ENCODE measurements around the gene CCNY. TPM values are rescaled to one million over a fixed set of nuclear protein-coding genes. Genes with fewer than 3 reads are reported as not detected.

The CCNY gene
- total and polyA plus RNA-seq, 2 of the 4 experiments (the other 2 are of a cell fraction) = 38.0 to 131 TPM

DNA sequence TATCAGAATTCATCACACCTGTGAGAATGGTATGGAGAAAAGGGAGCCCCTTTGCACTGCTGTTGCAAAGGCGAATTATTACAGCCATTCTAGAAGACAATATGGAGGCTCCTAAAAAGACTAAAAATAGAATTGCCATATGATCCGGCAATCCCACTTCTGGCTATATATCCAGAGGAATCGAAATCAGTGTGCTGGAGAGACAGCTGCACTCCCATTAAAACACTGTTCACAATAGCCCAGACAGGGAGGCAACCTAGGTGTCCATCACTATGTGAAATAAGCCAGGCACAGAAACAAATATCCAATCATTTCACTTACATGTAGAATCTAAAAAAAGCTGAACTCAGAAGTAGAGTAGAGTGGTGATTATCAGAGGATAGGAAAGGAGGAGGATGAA, 242.8 kb downstream of the CCNY start:
- ChIA-PET POLR2A (ENCODE audit: unreplicated experiment) (no interaction called here), CTCF (no interaction called here)
- H2BK120ac ChIP-seq (ENCODE audit: low read depth, low read length) = no peak overlapping the region
- no peak overlapping the region for H2BK20ac ChIP-seq (ENCODE audit: low read depth, low read length)
- no peak overlapping the region for H2AK9ac ChIP-seq (replicated peaks; ENCODE audit: low read depth, low read length, poor library complexity)
- no peaks in the 10 kb centered on the region for H3K9me3 ChIP-seq (ENCODE audit: control insufficient read depth, insufficient read depth, low read length)
- no peak overlapping the region for H3K4me2 ChIP-seq (ENCODE audit: low read depth, low read length)
- H3K36me3 ChIP-seq (ENCODE audit: control insufficient read depth, insufficient read depth, low read length) = peaks cover 2% of the 10 kb centered on the region; the same call in 1 of the 2 replicates
- H3K14ac ChIP-seq (replicated peaks; ENCODE audit: low read depth, low read length) = no peak overlapping the region
- dilution Hi-C loops (cut with HindIII; ENCODE audit: low sequenced_read_pairs, unreplicated experiment) = no loop called here
- no peaks in the 10 kb centered on the region for H3K79me1 ChIP-seq (ENCODE audit: low read depth in 1 of 2, low read length in 2 of 2)
- DNase-seq = no peak
- H3K23ac ChIP-seq (ENCODE audit: low read depth, low read length) = no peak overlapping the region
- H4K91ac ChIP-seq (ENCODE audit: insufficient read depth, low read depth, low read length) = no peak overlapping the region
- H3K27ac ChIP-seq (ENCODE audit: insufficient read depth, low read length) = no peak overlapping the region
- H2BK15ac ChIP-seq (ENCODE audit: low read depth, low read length) = no peak overlapping the region
- H3K9ac ChIP-seq (ENCODE audit: low read depth, low read length) = no peak overlapping the region
- no TSS peak for BruUV-seq (replicated peaks)
- H2AFZ ChIP-seq (replicated peaks; ENCODE audit: low read length, poor library complexity) = no peak overlapping the region
- TF ChIP-seq NFE2L2 (IDR thresholded peaks at IDR 0.05; ENCODE audit: low read depth, low read length) (no peak), POLR2A (IDR thresholded peaks at IDR 0.05; ENCODE audit: low read depth, low read length) (no peak), ELK1 (IDR thresholded peaks at IDR 0.05; ENCODE audit: borderline replicate concordance, low read depth, low read length) (no peak), CEBPB (IDR thresholded peaks at IDR 0.05; ENCODE audit: low read depth, low read length) (no peak), CHD1 (IDR thresholded peaks at IDR 0.05; ENCODE audit: low read depth, low read length) (no peak), SMC3 (IDR thresholded peaks at IDR 0.05; ENCODE audit: low read depth, low read length) (no peak), RAD21 (IDR thresholded peaks at IDR 0.05; ENCODE audit: low read length) (no peak), FOS (IDR thresholded peaks at IDR 0.05; ENCODE audit: low read depth, low read length) (no peak), RFX5 (IDR thresholded peaks at IDR 0.05; ENCODE audit: low read depth, low read length) (no peak), USF2 (IDR thresholded peaks at IDR 0.05; ENCODE audit: low read depth, low read length) (no peak), BHLHE40 (IDR thresholded peaks at IDR 0.05; ENCODE audit: low read depth, low read length) (no peak), MXI1 (IDR thresholded peaks at IDR 0.05; ENCODE audit: borderline replicate concordance, low read depth, low read length) (no peak)
- TF ChIP-seq, protein P1, sequence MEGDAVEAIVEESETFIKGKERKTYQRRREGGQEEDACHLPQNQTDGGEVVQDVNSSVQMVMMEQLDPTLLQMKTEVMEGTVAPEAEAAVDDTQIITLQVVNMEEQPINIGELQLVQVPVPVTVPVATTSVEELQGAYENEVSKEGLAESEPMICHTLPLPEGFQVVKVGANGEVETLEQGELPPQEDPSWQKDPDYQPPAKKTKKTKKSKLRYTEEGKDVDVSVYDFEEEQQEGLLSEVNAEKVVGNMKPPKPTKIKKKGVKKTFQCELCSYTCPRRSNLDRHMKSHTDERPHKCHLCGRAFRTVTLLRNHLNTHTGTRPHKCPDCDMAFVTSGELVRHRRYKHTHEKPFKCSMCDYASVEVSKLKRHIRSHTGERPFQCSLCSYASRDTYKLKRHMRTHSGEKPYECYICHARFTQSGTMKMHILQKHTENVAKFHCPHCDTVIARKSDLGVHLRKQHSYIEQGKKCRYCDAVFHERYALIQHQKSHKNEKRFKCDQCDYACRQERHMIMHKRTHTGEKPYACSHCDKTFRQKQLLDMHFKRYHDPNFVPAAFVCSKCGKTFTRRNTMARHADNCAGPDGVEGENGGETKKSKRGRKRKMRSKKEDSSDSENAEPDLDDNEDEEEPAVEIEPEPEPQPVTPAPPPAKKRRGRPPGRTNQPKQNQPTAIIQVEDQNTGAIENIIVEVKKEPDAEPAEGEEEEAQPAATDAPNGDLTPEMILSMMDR (conservative IDR thresholded peaks at IDR 0.05; ENCODE audit: low read depth, low read length) = no peak
- no peak for ATAC-seq (ENCODE audit: low read depth)
- H3K27me3 ChIP-seq (ENCODE audit: control insufficient read depth, insufficient read depth, low read length) = peaks cover 9% of the 10 kb centered on the region
- no peak overlapping the region for H4K8ac ChIP-seq (ENCODE audit: low read depth in 2 of 2, low read length in 2 of 2)
- no peak overlapping the region for H2BK5ac ChIP-seq (ENCODE audit: low read depth, low read length, poor library complexity, severe bottlenecking)
- in situ Hi-C loops (cut with MboI; ENCODE audit: low sequenced_read_pairs) = no loop called here
- no peak overlapping the region for H3K4me3 ChIP-seq (ENCODE audit: insufficient read depth, low read depth, low read length)
- H3K4me1 ChIP-seq (ENCODE audit: control insufficient read depth, insufficient read depth, low read length) = peaks cover 9% of the 10 kb centered on the region
- H3K9me1 ChIP-seq (ENCODE audit: insufficient read depth, low read length) = peaks cover 12% of the 10 kb centered on the region
- H3K18ac ChIP-seq (ENCODE audit: low read depth, low read length) = no peak overlapping the region
- no peak overlapping the region for H4K5ac ChIP-seq (ENCODE audit: low read depth, low read length)
- H3K56ac ChIP-seq (ENCODE audit: extremely low read depth, insufficient read depth, low read length) = no peak overlapping the region
- H4K20me1 ChIP-seq (ENCODE audit: insufficient read depth, low read length) = peaks cover 10% of the 10 kb centered on the region; the same call in 1 of the 2 replicates
- intact Hi-C loops (cut with micrococcal nuclease) = no loop called here
- no peak overlapping the region for H2AK5ac ChIP-seq (ENCODE audit: low read depth, low read length)
- no peak overlapping the region for H3K4ac ChIP-seq (ENCODE audit: low read depth, low read length)
- WGBS, 2 experiments (ENCODE audit: extremely low coverage in 2 of 2, insufficient read length in 1 of 2) = no CpG with 5 or more reads among the region's 3 CpGs
